BE2C (cell line): ENCODE results near the gene INHBA.

Source experiments
- DNase-seq: peaks from one replicate; pipeline ENCODE4 v3.0.0-alpha.2; 2020
- H3K27me3 ChIP-seq: fragments of 250-450 bp; sonication (Bioruptor Pico); 2 replicates; pipeline ENCODE4 v1.5.1; 2020; ENCODE audit warnings: mild to moderate bottlenecking
- H3K36me3 ChIP-seq: fragments of 250-450 bp; sonication (Bioruptor Pico); 2 replicates; pipeline ENCODE4 v1.5.1; 2020; ENCODE audit warnings: mild to moderate bottlenecking
- H3K4me1 ChIP-seq: fragments of 250-450 bp; sonication (Bioruptor Pico); 2 replicates; pipeline ENCODE4 v1.5.1; 2020
- H3K4me3 ChIP-seq: 2 replicates; pipeline ENCODE4 v1.5.1; 2011; ENCODE audit warnings: low read depth, low read length
- H3K9me3 ChIP-seq: fragments of 250-450 bp; sonication (Bioruptor Pico); 2 replicates; pipeline ENCODE4 v1.5.1; 2020
- TF ChIP-seq, protein P1 (sequence below): IDR thresholded peaks from 2 replicates; pipeline ENCODE4 v1.5.1; 2012; ENCODE audit warnings: mild to moderate bottlenecking, low read depth, low read length

Gene INHBA

DNA sequence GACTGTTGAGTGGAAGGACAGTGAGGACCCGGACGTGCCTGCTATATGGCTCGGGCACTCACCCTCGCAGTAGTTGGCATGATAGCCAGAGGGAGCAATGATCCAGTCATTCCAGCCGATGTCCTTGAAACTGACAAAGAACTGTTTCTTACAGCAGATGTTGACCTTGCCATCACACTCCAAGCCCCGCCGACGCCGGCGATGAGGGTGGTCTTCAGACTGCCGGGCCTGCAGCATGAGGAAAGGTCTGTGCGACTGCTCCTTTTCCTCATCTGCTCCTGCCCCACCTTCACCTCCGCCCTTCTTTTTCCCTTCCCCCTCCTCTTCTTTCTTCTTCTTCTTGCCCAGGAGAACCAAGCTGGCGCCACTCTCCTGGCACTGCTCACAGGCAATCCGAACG is 13.1 kb downstream of the INHBA start:
- TF ChIP-seq, protein P1, sequence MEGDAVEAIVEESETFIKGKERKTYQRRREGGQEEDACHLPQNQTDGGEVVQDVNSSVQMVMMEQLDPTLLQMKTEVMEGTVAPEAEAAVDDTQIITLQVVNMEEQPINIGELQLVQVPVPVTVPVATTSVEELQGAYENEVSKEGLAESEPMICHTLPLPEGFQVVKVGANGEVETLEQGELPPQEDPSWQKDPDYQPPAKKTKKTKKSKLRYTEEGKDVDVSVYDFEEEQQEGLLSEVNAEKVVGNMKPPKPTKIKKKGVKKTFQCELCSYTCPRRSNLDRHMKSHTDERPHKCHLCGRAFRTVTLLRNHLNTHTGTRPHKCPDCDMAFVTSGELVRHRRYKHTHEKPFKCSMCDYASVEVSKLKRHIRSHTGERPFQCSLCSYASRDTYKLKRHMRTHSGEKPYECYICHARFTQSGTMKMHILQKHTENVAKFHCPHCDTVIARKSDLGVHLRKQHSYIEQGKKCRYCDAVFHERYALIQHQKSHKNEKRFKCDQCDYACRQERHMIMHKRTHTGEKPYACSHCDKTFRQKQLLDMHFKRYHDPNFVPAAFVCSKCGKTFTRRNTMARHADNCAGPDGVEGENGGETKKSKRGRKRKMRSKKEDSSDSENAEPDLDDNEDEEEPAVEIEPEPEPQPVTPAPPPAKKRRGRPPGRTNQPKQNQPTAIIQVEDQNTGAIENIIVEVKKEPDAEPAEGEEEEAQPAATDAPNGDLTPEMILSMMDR, result no peak
- H3K27me3 ChIP-seq, result peaks cover 5% of the 10 kb centered on the region

DNA sequence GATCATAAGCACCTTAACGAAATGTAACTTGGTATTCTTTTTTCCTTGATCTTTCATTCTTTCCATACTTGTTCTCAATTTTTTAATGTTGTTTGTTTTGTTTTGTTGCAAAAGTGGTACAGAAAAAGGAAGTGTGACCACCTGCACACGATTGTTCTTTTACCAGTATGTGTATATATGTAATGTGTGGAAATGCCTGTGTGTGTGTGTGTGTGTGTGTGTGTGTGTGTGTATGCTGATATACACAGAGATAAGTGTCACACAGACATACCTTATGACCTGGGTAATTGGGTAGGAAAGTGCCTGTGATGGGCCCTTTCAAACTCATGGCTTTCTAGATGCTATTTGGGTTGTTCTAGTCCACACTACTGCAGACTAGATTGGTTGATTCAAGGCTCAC is 14.0 kb downstream of the INHBA start:
- H3K4me3 ChIP-seq, result no peak overlapping the region
- DNase-seq, result no peak
- no peaks in the 10 kb centered on the region for H3K4me1 ChIP-seq
- peaks cover 5% of the 10 kb centered on the region for H3K27me3 ChIP-seq
- TF ChIP-seq, protein P1, result no peak
- no peaks in the 10 kb centered on the region for H3K9me3 ChIP-seq
- no peaks in the 10 kb centered on the region for H3K36me3 ChIP-seq

More for the DNA sequence above, 13.1 kb downstream of the INHBA start:
- Histone ChIP-seq H3K4me3 (no peak overlapping the region), H3K4me1 (no peaks in the 10 kb centered on the region), H3K36me3 (no peaks in the 10 kb centered on the region), H3K9me3 (no peaks in the 10 kb centered on the region)
- DNase-seq, result no peak

DNA sequence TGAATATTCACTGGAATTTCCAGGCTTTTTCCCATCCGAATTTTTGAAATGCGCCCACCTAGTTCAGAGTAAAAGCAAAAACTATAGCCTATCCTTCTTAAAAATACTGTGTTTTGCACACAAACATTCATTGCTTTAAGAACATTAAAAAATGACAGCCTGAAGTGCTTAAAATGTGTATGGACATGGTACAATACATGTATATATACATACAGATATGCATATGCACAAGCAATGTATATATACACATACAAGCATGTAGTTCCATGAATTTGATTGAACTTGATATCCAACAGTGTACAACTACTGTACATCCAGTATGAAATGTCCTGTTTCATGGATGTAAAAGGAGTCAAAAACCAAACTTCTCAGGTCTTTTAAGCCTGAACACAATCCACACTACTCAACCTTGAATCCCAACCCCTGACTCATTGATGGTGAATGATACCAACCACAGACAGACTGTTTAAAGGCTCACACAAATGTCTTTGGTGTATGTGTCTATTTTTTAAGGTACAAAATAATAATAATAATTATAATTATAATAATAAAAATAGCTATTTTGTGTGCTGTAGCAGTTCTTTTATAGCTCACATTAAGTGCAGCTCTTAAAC is 14.8 kb downstream of the INHBA start:
- H3K9me3 ChIP-seq, result no peaks in the 10 kb centered on the region
- no peaks in the 10 kb centered on the region for H3K36me3 ChIP-seq
- DNase-seq, result no peak
- TF ChIP-seq, protein P1, result no peak
- no peak overlapping the region for H3K4me3 ChIP-seq
- no peaks in the 10 kb centered on the region for H3K4me1 ChIP-seq
- H3K27me3 ChIP-seq, result no peaks in the 10 kb centered on the region; the same call in 1 of the 2 replicates

DNA sequence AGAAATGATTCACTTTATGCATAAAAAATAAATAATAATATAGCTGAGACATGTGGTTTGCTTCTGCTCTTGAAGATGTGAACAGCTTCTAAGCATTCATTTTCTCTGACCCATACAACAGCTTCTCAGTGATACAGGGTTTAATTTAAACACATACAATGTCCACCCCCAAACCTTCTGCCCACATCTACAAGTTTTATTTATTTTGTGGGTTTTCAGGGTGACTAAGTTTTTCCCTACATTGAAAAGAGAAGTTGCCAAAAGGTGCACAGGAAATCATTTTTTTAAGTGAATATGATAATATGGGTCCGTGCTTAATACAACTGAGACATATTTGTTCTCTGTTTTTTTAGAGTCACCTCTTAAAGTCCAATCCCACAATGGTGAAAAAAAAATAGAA is 17.2 kb downstream of the INHBA start:
- Histone ChIP-seq H3K27me3 (no peaks in the 10 kb centered on the region), H3K9me3 (no peaks in the 10 kb centered on the region), H3K36me3 (no peaks in the 10 kb centered on the region), H3K4me1 (no peaks in the 10 kb centered on the region), H3K4me3 (no peak overlapping the region)
- TF ChIP-seq, protein P1, result no peak
- DNase-seq, result no peak

DNA sequence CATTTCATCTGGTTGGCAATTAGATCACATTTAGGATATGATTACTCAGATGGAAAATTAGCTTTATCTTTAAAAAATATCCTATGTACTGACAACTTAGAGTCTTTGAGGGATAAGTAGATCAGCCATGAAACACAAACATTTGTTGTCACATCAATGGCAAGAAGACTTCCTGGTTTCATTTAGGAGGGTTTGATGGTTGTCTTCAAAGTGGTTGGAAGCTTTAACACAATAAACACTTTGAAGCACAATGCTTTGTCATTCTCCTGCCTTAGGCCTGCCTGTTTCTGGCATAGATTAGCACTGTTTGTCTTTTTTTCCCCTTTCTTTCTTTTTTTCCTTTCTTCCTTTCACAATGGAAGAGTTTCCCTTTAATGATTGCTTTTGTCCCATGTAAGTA is 20.5 kb downstream of the INHBA start:
- H3K4me3 ChIP-seq, result no peak overlapping the region
- H3K36me3 ChIP-seq, result no peaks in the 10 kb centered on the region
- no peaks in the 10 kb centered on the region for H3K27me3 ChIP-seq
- DNase-seq, result no peak
- H3K9me3 ChIP-seq, result no peaks in the 10 kb centered on the region
- TF ChIP-seq, protein P1, result no peak
- no peaks in the 10 kb centered on the region for H3K4me1 ChIP-seq

DNA sequence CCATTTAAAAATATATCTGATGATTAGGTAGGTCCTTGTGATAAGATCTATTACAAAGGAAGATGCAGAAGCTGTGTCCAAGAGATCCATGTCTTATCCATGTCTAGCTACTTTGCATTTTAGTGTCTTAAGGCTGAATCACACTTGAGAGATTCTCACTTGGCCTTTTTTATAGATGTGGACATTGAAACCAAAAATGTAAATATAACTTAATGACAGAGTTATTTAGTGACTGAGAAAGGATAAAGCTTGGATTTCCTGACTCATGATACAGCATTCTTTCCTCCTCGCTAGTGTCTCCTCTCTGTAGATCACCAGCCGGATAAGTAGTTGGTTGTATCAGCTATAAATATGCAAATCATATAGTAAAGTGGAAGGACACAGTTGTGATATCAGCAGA is 23.3 kb downstream of the INHBA start:
- TF ChIP-seq, protein P1, result no peak
- Histone ChIP-seq H3K9me3 (no peaks in the 10 kb centered on the region), H3K36me3 (no peaks in the 10 kb centered on the region), H3K4me3 (no peak overlapping the region), H3K27me3 (no peaks in the 10 kb centered on the region), H3K4me1 (no peaks in the 10 kb centered on the region)
- DNase-seq, result no peak
